OCI-LY7 (cell line): Measurements from ENCODE around the gene CNTN4.

Experiments
- EZH2phosphoT487 ChIP-seq: fragments of 200-600 bp; sonication (generic); IDR thresholded peaks from 2 replicates; pipeline ENCODE4 v1.6.1; 2018; ENCODE audit warnings: low read depth, borderline replicate concordance, mild to moderate bottlenecking, mixed run types, antibody characterized with exemption, low read length, moderate library complexity, mixed read lengths
- TF ChIP-seq, protein P1 (sequence below): fragments of 200-600 bp; sonication (generic); conservative IDR thresholded peaks from 2 replicates; pipeline ENCODE4 v1.5.1; 2014; ENCODE audit warnings: mild to moderate bottlenecking, antibody characterized with exemption, low read length, moderate library complexity, mixed read lengths

- TF ChIP-seq, protein P1, sequence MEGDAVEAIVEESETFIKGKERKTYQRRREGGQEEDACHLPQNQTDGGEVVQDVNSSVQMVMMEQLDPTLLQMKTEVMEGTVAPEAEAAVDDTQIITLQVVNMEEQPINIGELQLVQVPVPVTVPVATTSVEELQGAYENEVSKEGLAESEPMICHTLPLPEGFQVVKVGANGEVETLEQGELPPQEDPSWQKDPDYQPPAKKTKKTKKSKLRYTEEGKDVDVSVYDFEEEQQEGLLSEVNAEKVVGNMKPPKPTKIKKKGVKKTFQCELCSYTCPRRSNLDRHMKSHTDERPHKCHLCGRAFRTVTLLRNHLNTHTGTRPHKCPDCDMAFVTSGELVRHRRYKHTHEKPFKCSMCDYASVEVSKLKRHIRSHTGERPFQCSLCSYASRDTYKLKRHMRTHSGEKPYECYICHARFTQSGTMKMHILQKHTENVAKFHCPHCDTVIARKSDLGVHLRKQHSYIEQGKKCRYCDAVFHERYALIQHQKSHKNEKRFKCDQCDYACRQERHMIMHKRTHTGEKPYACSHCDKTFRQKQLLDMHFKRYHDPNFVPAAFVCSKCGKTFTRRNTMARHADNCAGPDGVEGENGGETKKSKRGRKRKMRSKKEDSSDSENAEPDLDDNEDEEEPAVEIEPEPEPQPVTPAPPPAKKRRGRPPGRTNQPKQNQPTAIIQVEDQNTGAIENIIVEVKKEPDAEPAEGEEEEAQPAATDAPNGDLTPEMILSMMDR = no peak
- TF ChIP-seq EZH2phosphoT487 = no peak
These were observed 967.2 kb downstream of the CNTN4 start for GRCh38 chr3:3065876-3066275.
